ENCODE data around the gene BRD9.

BRD9 gene

GRCh38 chr5:865771-866170, 26.8 kb downstream of the BRD9 start:
- H3K27me3 ChIP-seq (ENCODE audit: insufficient read depth, poor library complexity, severe bottlenecking) = no peaks in the 10 kb centered on the region
- no peak for DNase-seq (ENCODE audit: low read depth in 1 of 2, low spot score in 1 of 2)
- TF ChIP-seq REST (IDR thresholded peaks at IDR 0.05; ENCODE audit: insufficient replicate concordance, low read depth) (no peak), SPI1 (IDR thresholded peaks at IDR 0.05; ENCODE audit: borderline replicate concordance, low read depth) (no peak), POLR2AphosphoS5 (IDR thresholded peaks at IDR 0.05; ENCODE audit: low read depth) (no peak), GABPA (IDR thresholded peaks at IDR 0.05; ENCODE audit: low read depth) (no peak)
- TF ChIP-seq, protein P1, sequence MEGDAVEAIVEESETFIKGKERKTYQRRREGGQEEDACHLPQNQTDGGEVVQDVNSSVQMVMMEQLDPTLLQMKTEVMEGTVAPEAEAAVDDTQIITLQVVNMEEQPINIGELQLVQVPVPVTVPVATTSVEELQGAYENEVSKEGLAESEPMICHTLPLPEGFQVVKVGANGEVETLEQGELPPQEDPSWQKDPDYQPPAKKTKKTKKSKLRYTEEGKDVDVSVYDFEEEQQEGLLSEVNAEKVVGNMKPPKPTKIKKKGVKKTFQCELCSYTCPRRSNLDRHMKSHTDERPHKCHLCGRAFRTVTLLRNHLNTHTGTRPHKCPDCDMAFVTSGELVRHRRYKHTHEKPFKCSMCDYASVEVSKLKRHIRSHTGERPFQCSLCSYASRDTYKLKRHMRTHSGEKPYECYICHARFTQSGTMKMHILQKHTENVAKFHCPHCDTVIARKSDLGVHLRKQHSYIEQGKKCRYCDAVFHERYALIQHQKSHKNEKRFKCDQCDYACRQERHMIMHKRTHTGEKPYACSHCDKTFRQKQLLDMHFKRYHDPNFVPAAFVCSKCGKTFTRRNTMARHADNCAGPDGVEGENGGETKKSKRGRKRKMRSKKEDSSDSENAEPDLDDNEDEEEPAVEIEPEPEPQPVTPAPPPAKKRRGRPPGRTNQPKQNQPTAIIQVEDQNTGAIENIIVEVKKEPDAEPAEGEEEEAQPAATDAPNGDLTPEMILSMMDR (IDR thresholded peaks at IDR 0.05; ENCODE audit: insufficient read depth, low read length) = no peak
- H3K27ac ChIP-seq (replicated peaks) = no peak overlapping the region
- H3K4me3 ChIP-seq (replicated peaks; ENCODE audit: insufficient read depth, low read length) = no peak overlapping the region

- TF ChIP-seq SPI1 (IDR thresholded peaks at IDR 0.05; ENCODE audit: borderline replicate concordance, low read depth) = no peak
- TF ChIP-seq, protein P1 (IDR thresholded peaks at IDR 0.05; ENCODE audit: insufficient read depth, low read length) = no peak
- TF ChIP-seq GABPA (IDR thresholded peaks at IDR 0.05; ENCODE audit: low read depth) = no peak
- no peak for TF ChIP-seq POLR2AphosphoS5 (IDR thresholded peaks at IDR 0.05; ENCODE audit: low read depth)
- no peak for TF ChIP-seq REST (IDR thresholded peaks at IDR 0.05; ENCODE audit: insufficient replicate concordance, low read depth)
- H3K27me3 ChIP-seq (ENCODE audit: insufficient read depth, poor library complexity, severe bottlenecking) = no peaks in the 10 kb centered on the region
- H3K4me3 ChIP-seq (replicated peaks; ENCODE audit: insufficient read depth, low read length) = no peak overlapping the region
- H3K27ac ChIP-seq (replicated peaks) = no peak overlapping the region
- DNase-seq (ENCODE audit: low read depth in 1 of 2, low spot score in 1 of 2) = no peak
These were observed 27.5 kb downstream of the BRD9 start for GRCh38 chr5:865168-865521.

- Histone ChIP-seq H3K4me3 (replicated peaks; ENCODE audit: insufficient read depth, low read length) (no peak overlapping the region), H3K27ac (replicated peaks) (no peak overlapping the region), H3K27me3 (ENCODE audit: insufficient read depth, poor library complexity, severe bottlenecking) (no peaks in the 10 kb centered on the region)
- TF ChIP-seq REST (IDR thresholded peaks at IDR 0.05; ENCODE audit: insufficient replicate concordance, low read depth) = no peak
- TF ChIP-seq SPI1 (IDR thresholded peaks at IDR 0.05; ENCODE audit: borderline replicate concordance, low read depth) = no peak
- TF ChIP-seq, protein P1 (IDR thresholded peaks at IDR 0.05; ENCODE audit: insufficient read depth, low read length) = no peak
- TF ChIP-seq GABPA (IDR thresholded peaks at IDR 0.05; ENCODE audit: low read depth) = no peak
- no peak for DNase-seq (ENCODE audit: low read depth in 1 of 2, low spot score in 1 of 2)
These were observed 28.0 kb downstream of the BRD9 start for GRCh38 chr5:864492-865167.

Measured in HL-60 (cell line).